Esophagus (tissue), 2 donors: ENCODE data around the gene CEP104. TPM values are rescaled to one million over a fixed set of nuclear protein-coding genes. Genes with fewer than 3 reads are reported as not detected.

Experiments
- H3K27ac ChIP-seq, 2 donors: one replicate each; pipeline ENCODE4 v1.5.1; 2013; ENCODE audit warnings: low read depth in 2 of 2, mild to moderate bottlenecking in 2 of 2, inconsistent platforms in 1 of 2, low read length in 1 of 2, moderate library complexity in 1 of 2
- H3K27me3 ChIP-seq, 2 donors: one replicate each; pipeline ENCODE4 v1.6.1; 2013; ENCODE audit warnings: low read length in 2 of 2, control low read depth in 1 of 2, mild to moderate bottlenecking in 1 of 2; ENCODE audit not compliant: insufficient read depth in 2 of 2, control insufficient read depth in 1 of 2
- H3K36me3 ChIP-seq, 2 donors: one replicate each; pipeline ENCODE4 v1.6.1; 2013; ENCODE audit warnings: low read length in 1 of 2; ENCODE audit not compliant: control insufficient read depth in 2 of 2, insufficient read depth in 2 of 2
- H3K4me1 ChIP-seq, 2 donors: one replicate each; pipeline ENCODE4 v1.6.1; 2013; ENCODE audit warnings: low read length in 1 of 2; ENCODE audit not compliant: control insufficient read depth in 2 of 2, insufficient read depth in 2 of 2
- H3K4me3 ChIP-seq, 2 donors: one replicate each; pipeline ENCODE4 v1.5.1; 2013; ENCODE audit warnings: low read length in 2 of 2, mild to moderate bottlenecking in 2 of 2, low read depth in 1 of 2, moderate library complexity in 1 of 2
- H3K9me3 ChIP-seq, 2 donors: one replicate each; pipeline ENCODE4 v1.6.1; 2013; ENCODE audit warnings: mild to moderate bottlenecking in 2 of 2, low read depth in 1 of 2, low read length in 1 of 2, moderate library complexity in 1 of 2; ENCODE audit not compliant: control insufficient read depth in 2 of 2, insufficient read depth in 1 of 2
- WGBS, 2 donors: extraction: QIAGEN DNeasy Blood & Tissue Kit; methylation state at CpG; one replicate each; pipeline ENCODE4 v1.1.7; 2013; 5-methylcytosine and 5-hydroxymethylcytosine counted together
- polyA plus RNA-seq, 2 donors: library from polyadenylated mRNA; stranded (reverse); fragments of 200-250 nt; gene quantifications; one replicate each; pipeline ENCODE4 v1.2.3, GENCODE V29; 2013
- donor health status: healthy with polysubstance abuse.
- donor health status: Bipolar disorder and iron deficiency.

CEP104 gene
- polyA plus RNA-seq, 2 donors: 6.6 to 7.0 TPM

DNA sequence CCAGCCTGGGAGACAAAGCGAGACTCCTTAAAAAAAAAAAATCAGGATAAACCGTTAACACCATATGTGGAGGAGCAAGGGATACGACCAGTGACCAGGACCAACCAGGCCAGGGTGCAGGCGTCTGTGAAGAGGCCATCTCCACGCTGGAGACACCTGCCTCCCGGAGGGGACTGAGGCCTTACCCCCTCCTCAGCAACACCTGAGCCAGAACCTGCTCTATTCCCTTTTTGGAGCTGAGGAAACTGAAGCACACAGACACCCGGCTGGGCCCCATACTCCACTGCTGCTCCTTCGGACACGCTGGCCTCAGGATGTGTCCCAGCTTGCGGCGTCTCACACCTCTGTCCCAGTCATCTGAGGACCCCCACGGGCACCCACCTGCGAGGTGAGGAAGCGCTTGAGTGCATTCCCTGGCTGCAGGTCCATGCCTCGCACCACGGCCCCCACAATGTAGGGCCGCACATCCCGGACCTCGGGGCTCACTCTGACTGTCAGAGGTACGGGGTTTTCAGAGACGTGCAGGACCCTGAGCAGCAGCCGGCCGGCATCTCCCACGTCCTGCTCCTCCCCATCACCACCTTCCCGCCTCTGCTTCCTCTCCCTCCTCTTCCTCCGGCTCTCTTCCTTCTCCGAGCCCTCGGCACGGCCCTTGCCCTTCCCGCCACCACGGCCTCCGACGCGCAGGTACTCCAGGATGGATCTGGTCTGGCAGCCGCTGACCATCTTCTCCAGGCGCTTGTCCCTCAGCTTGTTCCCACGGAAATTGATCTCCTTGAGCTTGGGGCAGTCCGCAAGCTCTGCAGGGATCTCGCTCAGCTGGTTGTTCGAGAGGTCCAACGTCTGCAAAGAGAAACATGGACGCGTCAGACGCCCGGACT is 70.3 kb downstream of the CEP104 start:
- no peak overlapping the region for H3K4me3 ChIP-seq
- WGBS, 2 donors: 92 to 93% methylated on average over 44 to 45 of the region's 45 CpGs
- no peak overlapping the region for H3K27ac ChIP-seq
- peaks cover 4 to 5% of the 10 kb centered on the region in 2 donors for H3K4me1 ChIP-seq
- no peaks in the 10 kb centered on the region for H3K9me3 ChIP-seq
- no peaks in the 10 kb centered on the region for H3K27me3 ChIP-seq
- H3K36me3 ChIP-seq: peaks cover 13 to 57% of the 10 kb centered on the region in 2 donors

GRCh38 chr1:3785456-3786157 is 71.4 kb downstream of the CEP104 start:
- H3K27me3 ChIP-seq: no peaks in the 10 kb centered on the region
- WGBS, 2 donors: 80 to 83% methylated on average over 14 of the region's 14 CpGs
- H3K36me3 ChIP-seq: peaks cover 13 to 65% of the 10 kb centered on the region in 2 donors

DNA sequence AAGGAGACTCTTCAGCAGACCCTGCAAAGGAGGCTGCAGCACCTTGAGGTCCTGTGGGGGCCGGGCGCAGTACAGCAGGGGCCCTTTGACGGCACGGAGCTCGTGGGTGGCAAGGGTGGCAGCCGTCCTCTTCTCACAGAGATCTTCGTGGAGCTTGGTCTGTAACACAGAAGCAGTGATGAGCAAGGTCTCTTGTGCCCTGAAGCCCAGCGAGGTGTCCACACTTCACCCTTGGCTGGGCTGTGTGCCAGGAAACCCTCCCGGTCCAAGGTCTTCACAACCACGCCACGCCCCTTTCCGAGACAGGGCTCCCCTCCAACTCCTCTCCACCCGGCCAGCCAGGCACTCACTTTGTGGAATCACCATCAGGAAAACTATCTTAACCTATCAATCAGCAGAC is 72.0 kb downstream of the CEP104 start:
- WGBS, 2 donors: 77 to 80% methylated on average over 13 of the region's 13 CpGs
- H3K36me3 ChIP-seq: peaks cover 11 to 66% of the 10 kb centered on the region in 2 donors
- H3K27me3 ChIP-seq: no peaks in the 10 kb centered on the region
- H3K4me3 ChIP-seq: no peak overlapping the region
- H3K4me1 ChIP-seq: peaks cover 0 to 5% of the 10 kb centered on the region in 2 donors
- H3K9me3 ChIP-seq: no peaks in the 10 kb centered on the region
- no peak overlapping the region for H3K27ac ChIP-seq

More at GRCh38 chr1:3785456-3786157, 71.4 kb downstream of the CEP104 start:
- Histone ChIP-seq H3K9me3 (no peaks in the 10 kb centered on the region), H3K4me1 (peaks cover 4 to 5% of the 10 kb centered on the region in 2 donors), H3K4me3 (no peak overlapping the region), H3K27ac (no peak overlapping the region)

DNA sequence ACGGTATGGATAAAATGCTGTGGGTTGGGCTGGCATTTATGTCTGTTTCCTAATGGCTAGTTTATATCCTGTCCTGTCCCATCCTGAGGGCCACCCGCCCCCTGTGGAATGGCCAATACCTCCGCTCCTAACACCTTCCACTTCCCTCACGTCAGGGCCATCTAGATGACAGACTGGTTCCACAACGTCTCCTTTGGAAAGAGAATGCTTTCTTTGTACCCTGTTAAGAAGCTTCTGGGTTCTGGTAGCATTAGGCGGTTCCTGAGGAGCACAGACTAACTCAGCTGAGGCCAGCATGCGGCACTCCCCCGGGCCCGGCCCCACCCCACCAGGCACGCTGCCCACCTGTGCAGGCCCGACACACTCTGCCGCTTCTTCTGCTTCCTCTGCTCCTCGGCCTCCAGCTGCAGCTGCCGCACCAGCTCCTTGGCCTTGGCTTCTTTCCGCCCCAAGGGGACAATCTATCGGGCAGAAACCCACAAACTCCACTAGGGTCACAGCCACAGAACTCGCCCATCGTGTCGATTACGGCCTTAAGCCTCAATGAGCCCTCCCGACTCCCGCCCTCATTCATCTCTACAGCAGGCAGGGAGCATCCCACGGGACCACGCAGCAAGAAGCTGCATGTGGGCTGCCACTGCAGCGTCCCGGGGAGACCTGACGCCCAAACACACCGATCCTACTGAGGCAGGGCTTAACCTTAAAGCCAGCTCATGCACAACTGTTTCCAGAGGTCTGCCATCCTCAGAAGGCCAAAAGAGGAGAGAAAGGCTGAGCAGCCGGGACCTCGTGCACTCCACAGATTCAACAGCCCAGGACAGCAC is 73.1 kb downstream of the CEP104 start:
- H3K9me3 ChIP-seq: no peaks in the 10 kb centered on the region
- no peak overlapping the region for H3K27ac ChIP-seq
- 93 to 94% methylated on average over 30 of the region's 30 CpGs for WGBS, 2 donors
- peaks cover 12 to 72% of the 10 kb centered on the region in 2 donors for H3K36me3 ChIP-seq
- no peaks in the 10 kb centered on the region for H3K4me1 ChIP-seq
- no peak overlapping the region for H3K4me3 ChIP-seq
- no peaks in the 10 kb centered on the region for H3K27me3 ChIP-seq

DNA sequence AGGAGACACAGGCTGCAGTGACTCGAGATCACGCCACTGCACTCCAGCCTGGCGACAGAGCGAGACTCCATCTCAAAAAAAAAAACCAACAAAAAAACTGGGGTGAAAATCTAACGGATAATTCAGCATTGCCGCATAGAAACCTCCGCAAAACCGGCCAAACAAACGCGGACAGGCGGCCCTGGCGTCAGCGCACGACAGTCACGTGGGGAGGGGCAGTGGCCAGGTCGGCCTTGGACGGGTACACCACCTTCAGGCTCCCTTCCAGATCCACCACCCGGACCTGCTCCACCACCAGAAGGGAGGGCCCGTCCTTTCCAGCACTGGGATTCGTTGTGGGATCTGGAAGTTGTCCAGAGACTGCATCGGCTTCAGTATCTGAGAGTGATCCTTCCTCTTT is 76.1 kb downstream of the CEP104 start:
- H3K27ac ChIP-seq: no peak overlapping the region
- H3K36me3 ChIP-seq: peaks cover 12 to 60% of the 10 kb centered on the region in 2 donors
- peaks cover 3 to 12% of the 10 kb centered on the region in 2 donors for H3K4me1 ChIP-seq
- 85% methylated on average over 21 of the region's 21 CpGs for WGBS, 2 donors
- H3K27me3 ChIP-seq: no peaks in the 10 kb centered on the region
- no peak overlapping the region for H3K4me3 ChIP-seq
- H3K9me3 ChIP-seq: no peaks in the 10 kb centered on the region

DNA sequence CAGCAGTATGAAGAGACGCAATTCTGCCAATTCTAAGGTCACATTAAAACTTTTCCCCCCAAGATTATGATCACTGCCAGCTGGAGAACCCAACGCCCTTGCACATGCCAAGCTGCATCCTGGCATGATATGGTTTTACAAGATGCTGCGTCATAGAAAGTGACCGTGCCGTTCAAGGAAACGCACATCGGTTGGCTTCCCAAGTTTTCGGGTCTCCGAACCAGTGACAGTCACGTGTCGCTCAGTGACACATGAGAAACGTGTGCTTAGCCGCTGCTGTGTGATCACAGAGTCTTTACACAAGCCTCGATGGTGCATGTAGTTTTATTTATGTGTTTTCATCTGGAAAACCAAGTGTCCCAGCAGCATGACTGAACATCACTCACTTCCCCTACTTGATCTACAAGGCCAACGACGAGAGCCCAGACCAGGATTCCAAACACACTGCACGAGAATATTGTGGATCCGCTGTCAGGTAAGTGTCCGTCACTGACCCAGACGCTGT is 77.0 kb downstream of the CEP104 start:
- H3K9me3 ChIP-seq: no peaks in the 10 kb centered on the region
- peaks cover 9 to 55% of the 10 kb centered on the region in 2 donors for H3K36me3 ChIP-seq
- no peaks in the 10 kb centered on the region for H3K27me3 ChIP-seq
- H3K4me1 ChIP-seq: peaks cover 3 to 20% of the 10 kb centered on the region in 2 donors
- no peak overlapping the region for H3K4me3 ChIP-seq
- 92 to 93% methylated on average over 20 of the region's 20 CpGs for WGBS, 2 donors
- no peak overlapping the region for H3K27ac ChIP-seq

DNA sequence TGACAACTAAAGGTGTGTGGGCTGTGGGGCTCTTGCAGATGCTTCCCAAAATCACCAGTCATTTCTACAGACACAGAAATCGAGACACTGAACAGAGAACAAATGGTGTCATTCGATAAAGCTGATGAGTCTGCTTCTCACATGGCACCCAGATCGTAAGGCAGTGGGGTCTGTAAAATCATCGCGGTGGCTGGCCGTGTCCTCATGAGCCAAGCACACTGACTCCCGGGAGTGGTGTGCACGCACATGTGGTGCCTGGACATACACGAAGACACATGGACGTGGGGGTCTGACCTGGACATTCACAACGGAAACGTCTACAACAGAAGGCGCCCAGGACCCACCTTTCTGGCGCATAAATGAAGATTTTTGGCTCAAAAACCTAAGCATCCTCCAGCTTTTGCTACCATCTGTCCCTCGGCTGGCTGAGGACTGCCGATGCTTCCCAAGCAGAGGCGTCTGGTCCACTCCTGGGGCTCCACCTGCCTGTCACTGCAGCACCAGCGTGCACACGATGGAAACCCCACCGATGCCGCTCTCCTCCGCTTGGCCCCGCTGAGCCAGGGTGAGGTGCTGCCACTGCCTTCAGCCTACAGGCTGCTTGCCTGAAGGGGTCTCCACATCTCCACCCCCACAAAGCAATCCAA is 77.6 kb downstream of the CEP104 start:
- H3K4me3 ChIP-seq: no peak overlapping the region
- H3K27ac ChIP-seq: no peak overlapping the region
- no peaks in the 10 kb centered on the region for H3K9me3 ChIP-seq
- no peaks in the 10 kb centered on the region for H3K27me3 ChIP-seq
- 91 to 92% methylated on average over 23 of the region's 23 CpGs for WGBS, 2 donors
- peaks cover 7 to 53% of the 10 kb centered on the region in 2 donors for H3K36me3 ChIP-seq
- H3K4me1 ChIP-seq: peaks cover 3 to 20% of the 10 kb centered on the region in 2 donors

- Histone ChIP-seq H3K27me3 (no peaks in the 10 kb centered on the region), H3K4me3 (no peak overlapping the region), H3K36me3 (peaks cover 7 to 46% of the 10 kb centered on the region in 2 donors), H3K4me1 (peaks cover 3 to 20% of the 10 kb centered on the region in 2 donors), H3K9me3 (no peaks in the 10 kb centered on the region), H3K27ac (no peak overlapping the region)
- 67 to 70% methylated on average over 14 of the region's 14 CpGs for WGBS, 2 donors
Observed at GRCh38 chr1:3778590-3779264, 78.3 kb downstream of the CEP104 start.
